GM18498 (cell line): Measurements from ENCODE around the gene FAM50B.

Experiments
- ATAC-seq: cut with Tn5 transposase; IDR thresholded peaks from one replicate; pipeline ENCODE4 v1.9.1; 2021; ENCODE audit warnings: mild to moderate bottlenecking, moderate library complexity; ENCODE audit not compliant: unreplicated experiment

The FAM50B gene

GRCh38 chr6:3871515-3871914 lies 22.3 kb downstream of the FAM50B start:
- ATAC-seq, result no peak

DNA sequence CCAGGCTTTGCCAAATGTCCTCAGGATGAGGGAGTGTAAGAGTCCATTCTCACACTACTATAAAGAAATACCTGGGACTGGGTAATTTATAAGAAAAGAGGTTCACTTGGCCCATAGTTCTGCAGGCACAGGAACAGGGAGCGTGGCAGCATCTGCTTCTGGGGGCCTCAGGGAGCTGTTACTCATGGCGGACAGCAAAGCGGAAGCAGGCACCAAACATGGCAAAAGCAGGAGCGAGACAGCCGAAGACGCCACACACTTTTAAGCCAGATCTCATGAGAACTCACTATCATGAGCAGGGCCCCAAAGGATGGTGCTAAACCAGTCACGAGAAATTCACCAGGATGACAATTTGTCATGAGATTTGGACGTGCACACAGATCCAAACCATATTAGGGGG lies 22.8 kb downstream of the FAM50B start:
- ATAC-seq, result no peak

DNA sequence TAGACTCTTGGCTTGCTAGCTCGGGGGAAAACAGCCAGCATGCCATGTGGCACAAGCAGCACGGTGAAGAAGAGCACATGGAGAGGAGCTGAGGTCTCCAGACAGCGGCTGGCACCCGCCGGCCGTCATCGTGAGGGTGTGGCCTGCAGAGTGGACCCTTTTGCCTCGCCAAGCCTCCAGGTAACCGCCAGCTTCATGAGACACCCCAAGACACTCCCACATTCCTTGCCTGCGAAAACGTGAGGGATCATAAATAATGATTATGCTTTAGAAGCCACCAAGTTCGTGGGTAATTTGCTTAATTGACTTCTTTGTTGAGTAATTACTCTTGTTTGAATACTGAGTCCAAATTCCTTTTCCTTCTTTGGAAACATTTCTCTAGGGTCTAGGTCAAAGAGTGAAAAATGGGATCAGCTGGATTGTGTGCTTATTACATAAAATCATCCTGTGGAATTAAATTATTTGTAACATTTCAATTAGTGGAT lies 23.2 kb downstream of the FAM50B start:
- ATAC-seq, result no peak

DNA sequence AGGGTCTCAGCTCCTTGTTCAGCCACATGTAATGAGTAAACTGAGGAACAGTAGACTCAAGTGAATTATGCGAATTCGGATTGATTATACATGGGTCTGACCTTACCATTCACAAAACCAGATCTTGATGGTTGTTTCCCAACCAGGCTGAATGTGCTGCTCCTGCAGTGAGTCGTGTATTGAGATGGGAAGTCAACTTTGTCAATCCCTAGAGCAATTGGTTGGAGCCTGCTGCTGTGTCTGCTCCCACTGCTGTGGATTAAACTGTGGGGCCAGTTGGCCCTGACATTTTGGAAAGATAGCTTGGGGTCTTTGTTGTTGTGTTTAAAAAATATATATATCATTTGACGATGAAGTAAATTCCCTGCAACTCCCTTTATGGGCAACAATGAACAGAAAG lies 23.9 kb downstream of the FAM50B start:
- no peak for ATAC-seq

DNA sequence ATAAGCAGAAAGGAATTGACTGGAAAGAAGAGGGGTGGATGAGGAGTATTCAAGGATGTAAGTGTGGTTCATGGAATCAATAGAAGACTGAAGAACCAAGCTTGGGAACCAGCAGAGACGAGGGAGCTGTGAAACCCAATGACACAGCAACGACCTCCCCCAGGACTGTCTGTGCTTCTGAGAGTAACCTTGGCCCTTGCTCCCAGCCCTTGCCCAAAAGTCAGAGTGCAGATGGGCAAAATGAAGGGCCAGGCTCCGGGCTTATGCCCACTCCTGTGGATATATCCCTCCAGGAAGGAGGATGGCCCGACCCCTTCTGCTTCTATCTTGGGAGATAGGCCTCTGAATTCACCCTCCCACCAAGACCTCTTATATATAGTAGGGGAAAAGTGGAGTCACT lies 24.9 kb downstream of the FAM50B start:
- no peak for ATAC-seq

- no peak for ATAC-seq
Observed at GRCh38 chr6:3875486-3875885, 26.3 kb downstream of the FAM50B start.

DNA sequence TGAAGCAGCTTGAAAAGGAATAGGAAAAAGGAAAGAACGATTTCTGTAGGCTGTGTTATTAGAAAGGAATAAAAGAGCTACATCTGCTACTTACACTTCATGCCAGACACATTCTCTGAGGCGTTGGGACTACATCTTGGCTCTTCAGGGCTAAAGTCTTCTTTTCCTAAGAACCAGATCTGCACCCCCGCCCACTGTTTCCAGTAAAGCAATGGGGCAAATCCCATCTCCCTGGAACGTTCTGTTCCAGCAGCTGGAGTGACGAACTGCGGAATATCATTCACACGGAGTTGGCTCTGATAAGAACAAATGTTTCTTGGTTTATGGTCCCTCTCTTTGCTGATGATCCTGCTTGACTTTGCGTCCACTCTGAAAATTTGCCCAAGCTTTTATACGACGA lies 26.9 kb downstream of the FAM50B start:
- no peak for ATAC-seq

DNA sequence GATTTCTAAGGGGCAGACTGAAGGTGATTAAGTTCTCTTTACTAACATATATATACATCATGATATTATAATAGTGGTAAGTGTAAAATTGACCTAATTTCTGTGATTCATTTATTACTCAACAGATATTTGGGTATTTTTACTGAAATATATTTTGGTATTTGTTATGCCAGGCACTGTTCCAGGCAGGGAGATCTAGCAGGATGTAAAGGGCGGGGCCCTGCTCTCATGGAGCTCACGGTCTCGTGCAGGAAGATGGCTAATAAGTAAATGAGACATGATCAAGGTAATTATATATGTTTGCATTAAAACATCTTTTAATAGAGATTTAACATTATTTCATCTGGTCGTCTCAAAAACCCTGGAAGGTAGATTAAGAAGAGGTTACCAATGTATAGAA lies 27.7 kb downstream of the FAM50B start:
- ATAC-seq, result no peak

DNA sequence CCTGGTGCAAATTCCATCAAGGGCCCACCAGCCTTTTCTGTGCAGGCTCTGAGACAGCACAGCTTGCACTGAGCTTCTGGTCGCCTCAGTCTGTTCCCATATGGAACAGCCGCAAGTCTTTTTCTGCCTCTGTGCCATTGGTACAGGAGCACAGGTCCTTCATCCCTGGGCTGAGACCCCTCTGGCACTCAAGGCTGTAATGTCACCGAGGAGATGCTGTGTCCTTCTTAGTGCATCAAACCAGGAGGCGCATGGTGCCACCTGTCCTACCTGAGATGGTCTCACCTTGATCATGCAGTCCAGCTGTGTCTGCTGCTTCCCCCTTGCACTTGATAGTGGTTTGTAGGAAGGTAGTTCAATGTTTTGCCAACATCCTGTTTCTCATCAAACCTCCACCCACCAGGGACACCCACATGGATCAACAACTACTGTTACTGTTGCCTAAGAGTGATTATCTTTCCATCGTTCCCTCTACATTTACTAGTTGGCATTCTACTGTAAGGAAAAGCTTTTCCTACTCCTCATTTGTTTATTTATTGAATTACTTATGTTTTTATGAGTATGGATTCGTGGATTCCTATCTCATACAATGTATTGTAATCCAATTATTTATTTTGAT lies 29.0 kb downstream of the FAM50B start:
- ATAC-seq, result no peak

GRCh38 chr6:3879194-3879952 lies 30.2 kb downstream of the FAM50B start:
- no peak for ATAC-seq

DNA sequence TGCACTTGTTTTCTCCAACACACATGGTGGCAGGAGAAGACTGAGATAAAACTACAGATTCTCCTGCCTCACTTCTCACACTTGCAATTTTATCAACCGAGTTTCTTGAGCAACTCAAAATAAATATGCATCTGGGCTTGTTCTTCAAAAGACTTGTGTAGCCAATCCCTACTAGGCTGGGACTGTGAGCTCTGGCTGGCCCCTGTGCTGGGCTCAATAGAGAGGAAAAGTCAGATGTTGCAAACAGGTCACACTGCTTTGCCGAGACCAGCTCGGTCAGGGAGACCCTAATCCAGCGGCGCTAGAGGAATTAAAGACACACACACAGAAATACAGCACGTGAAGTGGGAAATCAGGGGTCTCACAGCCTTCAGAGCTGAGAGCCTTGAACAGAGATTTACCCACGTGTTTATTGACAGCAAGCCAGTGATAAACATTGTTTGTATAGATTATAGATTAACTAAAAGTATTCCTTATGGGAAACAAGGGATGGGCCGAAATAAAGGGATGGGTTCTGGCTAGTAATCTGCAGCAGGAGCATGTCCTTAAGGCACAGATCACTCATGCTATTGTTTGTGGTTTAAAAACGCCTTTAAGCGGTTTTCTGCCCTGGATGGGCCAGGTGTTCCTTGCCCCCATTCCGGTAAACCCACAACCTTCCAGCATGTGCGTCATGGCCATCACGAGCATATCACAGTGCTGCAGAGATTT lies 32.7 kb downstream of the FAM50B start:
- ATAC-seq, result no peak

DNA sequence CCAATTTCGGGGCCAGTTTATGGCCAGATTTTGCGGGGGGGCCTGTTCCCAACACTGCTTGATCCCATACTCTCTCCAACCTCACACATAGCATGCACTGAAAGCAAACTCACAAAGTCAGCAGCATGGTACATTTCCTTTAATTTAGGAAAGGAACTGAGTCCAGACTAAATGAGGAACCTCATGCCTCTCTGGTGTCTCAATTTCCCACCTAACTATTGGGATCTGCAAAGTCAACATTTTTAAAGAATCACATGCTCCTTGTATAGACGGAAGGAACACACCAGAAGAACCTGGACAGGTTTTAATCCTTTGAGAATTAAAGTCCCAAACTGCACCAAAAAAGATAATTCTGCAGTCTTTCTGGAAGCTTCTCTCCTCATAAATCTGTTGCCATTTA lies 33.3 kb downstream of the FAM50B start:
- no peak for ATAC-seq

- ATAC-seq, result no peak
Observed at GRCh38 chr6:3882866-3883265, 33.7 kb downstream of the FAM50B start.

- ATAC-seq, result no peak
Observed at GRCh38 chr6:3884007-3884745, 35.0 kb downstream of the FAM50B start.

DNA sequence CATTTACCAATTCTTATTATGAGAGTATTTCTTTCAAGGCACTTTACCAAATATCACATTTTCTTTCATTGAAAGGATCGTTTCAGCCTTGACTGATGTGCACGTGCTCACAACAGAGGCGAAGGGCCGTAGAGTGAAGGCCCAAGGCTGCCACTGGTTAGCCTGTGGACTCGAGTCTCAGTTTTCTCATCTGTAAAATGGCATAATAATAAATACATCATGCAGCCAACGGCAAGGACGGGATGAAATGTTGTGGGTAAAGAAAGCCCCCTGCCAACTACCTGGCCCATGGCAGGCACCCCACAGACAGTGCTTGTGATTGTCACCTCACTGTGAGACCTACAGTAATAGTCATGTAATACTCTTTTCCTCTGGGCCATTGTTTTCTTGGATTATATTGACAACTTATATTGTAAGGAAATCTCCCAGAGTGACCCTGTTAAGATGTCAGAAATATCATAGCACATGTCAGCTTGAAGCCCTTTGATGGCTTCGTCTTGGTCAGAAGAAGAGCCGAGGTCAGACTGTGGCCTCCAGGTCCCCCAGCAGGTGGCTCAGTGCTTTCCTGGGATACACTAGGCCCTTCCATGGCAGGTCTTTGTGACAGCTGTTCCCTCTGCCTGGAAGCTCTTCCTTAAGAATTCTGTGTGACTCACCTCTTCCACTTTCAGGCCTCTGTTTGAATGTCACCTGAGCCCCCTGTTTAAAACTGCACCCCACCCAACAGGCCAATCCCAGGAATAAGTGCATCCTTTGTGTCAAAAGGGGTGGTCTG lies 36.3 kb downstream of the FAM50B start:
- ATAC-seq, result no peak

GRCh38 chr6:3887150-3887700 lies 38.1 kb downstream of the FAM50B start:
- ATAC-seq, result no peak

GRCh38 chr6:3888153-3888957 lies 39.2 kb downstream of the FAM50B start:
- no peak for ATAC-seq

DNA sequence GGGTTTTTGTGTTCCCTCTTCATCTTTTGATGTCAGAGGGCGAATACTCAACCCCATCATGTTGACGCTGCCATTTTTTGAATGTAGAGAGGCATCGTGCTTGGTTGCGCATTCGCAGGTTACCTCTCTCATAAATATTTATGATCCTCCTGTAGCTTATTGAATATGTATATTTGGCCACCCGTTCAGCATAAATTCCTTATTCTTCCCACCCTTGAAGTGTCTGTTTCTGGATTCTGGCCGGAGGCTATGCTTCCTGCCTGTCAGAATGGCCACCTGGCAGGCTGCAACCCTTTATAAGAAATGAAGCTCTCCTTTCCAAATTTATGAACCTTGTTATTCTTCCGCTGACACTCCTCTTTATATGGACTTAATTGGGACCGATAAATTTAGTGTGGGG lies 40.9 kb downstream of the FAM50B start:
- no peak for ATAC-seq

DNA sequence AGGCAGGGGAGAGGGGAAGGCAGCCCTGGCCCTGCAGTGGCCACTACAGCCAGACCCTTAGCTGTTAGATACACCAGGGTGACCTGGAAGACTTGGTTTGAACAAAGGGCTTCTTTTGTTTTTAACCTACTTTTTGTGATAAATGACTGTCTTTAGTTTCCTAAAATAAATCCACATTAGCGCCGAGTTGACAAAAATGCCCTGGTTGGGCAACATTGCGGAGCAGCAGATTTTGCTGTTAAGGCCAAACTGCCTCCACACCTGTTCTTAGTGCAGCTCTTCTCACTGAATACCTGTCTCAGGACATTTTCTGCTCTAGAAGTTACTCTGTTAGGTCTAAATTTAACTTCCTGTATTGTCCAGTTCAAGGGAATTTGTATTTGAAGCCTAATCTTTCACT lies 42.7 kb downstream of the FAM50B start:
- no peak for ATAC-seq
